GM06990 (cell line): ENCODE measurements around the gene DTNBP1.

Source experiments
- DNase-seq: peaks from one replicate; pipeline ENCODE4 v3.0.0-alpha.2; 2011; ENCODE audit not compliant: insufficient read length; ENCODE audit errors: extremely low read depth
- H3K27me3 ChIP-seq: replicated peaks from 2 replicates; pipeline ENCODE4 v1.6.0; 2011; ENCODE audit warnings: low read length; ENCODE audit not compliant: control insufficient read depth, insufficient read depth
- H3K36me3 ChIP-seq: 2 replicates; pipeline ENCODE4 v1.5.1; 2011; ENCODE audit warnings: low read length; ENCODE audit not compliant: control insufficient read depth, insufficient read depth
- H3K4me3 ChIP-seq: replicated peaks from 2 replicates; pipeline ENCODE4 v1.5.1; 2011; ENCODE audit warnings: low read depth, mild to moderate bottlenecking, control low read depth, low read length
- CTCF ChIP-seq: IDR thresholded peaks from 2 replicates; pipeline ENCODE4 v1.5.1; 2011; ENCODE audit warnings: low read length, control low read depth, mild to moderate bottlenecking, inconsistent platforms; ENCODE audit not compliant: insufficient read depth, poor library complexity, severe bottlenecking

Gene DTNBP1

DNA sequence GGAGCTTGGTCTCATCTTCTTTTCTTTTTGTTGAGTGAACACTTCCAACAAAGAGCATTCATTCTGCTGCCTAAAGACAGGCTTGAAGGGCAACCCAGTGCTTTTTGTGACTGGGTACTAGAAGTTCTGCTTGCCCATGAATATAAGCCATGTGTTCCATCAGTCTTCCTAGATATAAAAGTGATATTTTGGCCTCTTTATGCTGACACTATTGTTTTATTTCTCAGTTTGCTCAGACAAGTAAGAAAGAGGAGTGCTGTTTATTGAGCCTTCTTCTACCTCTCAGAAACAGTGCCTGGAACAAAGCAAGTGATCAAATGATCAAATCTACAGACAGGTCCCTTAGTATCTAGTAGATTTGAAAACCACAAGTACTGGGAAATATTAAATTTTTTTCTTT lies 2.4 kb upstream of the DTNBP1 start:
- peaks cover 1% of the 10 kb centered on the region for H3K36me3 ChIP-seq
- no peak for TF ChIP-seq CTCF
- no peak for DNase-seq
- H3K27me3 ChIP-seq: no peaks in the 10 kb centered on the region
- H3K4me3 ChIP-seq: no peak overlapping the region

DNA sequence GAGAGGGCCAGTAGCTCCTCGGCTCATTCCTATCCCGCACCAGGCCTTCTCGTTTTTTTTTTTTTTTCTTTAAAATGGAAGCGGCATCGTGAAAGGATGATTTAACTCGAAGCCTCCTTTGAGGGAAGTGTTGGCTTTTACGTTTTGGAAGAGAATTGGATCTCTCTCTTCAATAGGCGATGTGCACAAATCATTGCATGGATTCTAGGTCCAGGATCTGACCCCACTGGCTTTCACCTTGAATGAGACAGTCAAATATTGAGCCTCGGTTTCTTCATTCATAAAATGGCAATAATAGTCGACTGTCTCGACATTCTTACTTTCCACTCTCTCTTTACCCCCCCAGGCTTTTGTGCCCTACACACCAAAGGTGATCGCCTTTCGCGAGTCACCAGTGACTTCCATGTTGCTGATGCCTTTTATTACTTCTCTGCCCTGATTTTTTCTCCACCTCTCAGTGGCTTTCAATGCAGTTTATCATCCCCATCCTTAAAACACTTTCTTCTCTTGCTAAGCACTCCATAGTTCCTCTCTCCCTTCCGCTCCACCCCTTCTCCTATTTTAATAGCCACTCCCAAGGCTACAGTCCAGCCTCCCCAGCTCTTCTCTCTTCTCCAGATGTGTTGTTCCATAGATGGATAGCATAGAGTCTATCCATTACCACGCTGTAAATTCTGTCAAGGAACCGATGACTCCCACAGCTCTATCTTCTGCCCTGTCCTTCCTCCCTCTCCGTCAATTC lies 473 bp upstream of the DTNBP1 start:
- TF ChIP-seq CTCF: no peak
- Histone ChIP-seq H3K27me3 (no peaks in the 10 kb centered on the region), H3K36me3 (peaks cover 1% of the 10 kb centered on the region), H3K4me3 (peak overlapping the region; percentile 87)
- no peak for DNase-seq

GRCh38 chr6:15661853-15662325 lies 939 bp downstream of the DTNBP1 start:
- Histone ChIP-seq H3K36me3 (peaks cover 1% of the 10 kb centered on the region), H3K27me3 (no peaks in the 10 kb centered on the region), H3K4me3 (peak overlapping the region; percentile 87)
- no peak for TF ChIP-seq CTCF
- DNase-seq: no peak

GRCh38 chr6:15659181-15659580 lies 3.6 kb downstream of the DTNBP1 start:
- H3K4me3 ChIP-seq: no peak overlapping the region
- TF ChIP-seq CTCF: no peak
- H3K27me3 ChIP-seq: no peaks in the 10 kb centered on the region
- DNase-seq: no peak
- peaks cover 1% of the 10 kb centered on the region for H3K36me3 ChIP-seq

DNA sequence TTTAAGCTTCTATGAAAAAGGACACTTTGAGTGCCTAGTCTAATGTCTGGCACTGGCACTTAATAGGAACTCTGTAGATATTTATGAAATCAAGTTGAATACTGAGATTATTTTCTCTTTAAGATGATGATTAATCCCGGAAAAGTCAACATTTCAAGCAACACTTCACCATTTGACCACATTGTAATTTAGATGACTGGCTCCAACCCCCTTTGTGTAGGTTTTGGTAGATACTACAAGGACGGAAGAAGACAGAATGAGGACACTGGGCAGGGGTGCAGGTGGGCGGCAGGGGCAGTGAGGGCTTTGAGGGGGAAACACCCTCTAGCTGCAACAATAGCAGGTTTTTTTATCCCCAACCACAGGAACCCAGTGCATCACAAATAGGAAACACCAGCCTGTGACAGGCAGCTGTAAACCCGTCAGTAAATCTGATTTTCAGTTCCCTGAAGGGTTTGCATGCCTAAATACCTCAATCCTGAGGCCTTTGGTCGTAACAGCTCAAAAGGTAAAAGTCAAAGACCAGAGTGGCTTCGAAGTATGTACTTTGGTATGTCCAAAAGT lies 4.6 kb downstream of the DTNBP1 start:
- H3K27me3 ChIP-seq: no peaks in the 10 kb centered on the region
- no peak overlapping the region for H3K4me3 ChIP-seq
- H3K36me3 ChIP-seq: peaks cover 1% of the 10 kb centered on the region

More for the DNA sequence above, 4.6 kb downstream of the DTNBP1 start:
- no peak for TF ChIP-seq CTCF
- DNase-seq: peak; percentile 60
